ENCODE measurements around the gene SRP14. TPM values are rescaled to one million over a fixed set of nuclear protein-coding genes. Genes with fewer than 3 reads are reported as not detected.

SRP14 gene
- total RNA-seq, 1 donor from 2014 or later: 144 TPM

- no peak for TF ChIP-seq CTCF (IDR thresholded peaks at IDR 0.05)
- H3K27ac Mint-ChIP-seq (ENCODE audit: unreplicated experiment): no peak overlapping the region
- H3K36me3 Mint-ChIP-seq (ENCODE audit: low read depth): no peaks in the 10 kb centered on the region
- H3K4me1 Mint-ChIP-seq (ENCODE audit: low read depth): peaks cover 39% of the 10 kb centered on the region
- DNase-seq (ENCODE audit: low spot score): no peak
- H3K4me3 Mint-ChIP-seq (ENCODE audit: unreplicated experiment): peak overlapping the region; percentile 67
- no peaks in the 10 kb centered on the region for H3K27me3 Mint-ChIP-seq (ENCODE audit: low read depth)
- H3K9me3 Mint-ChIP-seq (ENCODE audit: low read depth): no peaks in the 10 kb centered on the region
Observed at GRCh38 chr15:40045572-40046217, 6.7 kb upstream of the SRP14 start.

GRCh38 chr15:40044717-40045571 lies 6.0 kb upstream of the SRP14 start:
- no peaks in the 10 kb centered on the region for H3K27me3 Mint-ChIP-seq (ENCODE audit: low read depth)
- peak overlapping the region; percentile 67 for H3K27ac Mint-ChIP-seq (ENCODE audit: unreplicated experiment)
- no peak for DNase-seq (ENCODE audit: low spot score)
- no peaks in the 10 kb centered on the region for H3K9me3 Mint-ChIP-seq (ENCODE audit: low read depth)
- H3K4me1 Mint-ChIP-seq (ENCODE audit: low read depth): peaks cover 45% of the 10 kb centered on the region
- H3K36me3 Mint-ChIP-seq (ENCODE audit: low read depth): no peaks in the 10 kb centered on the region
- TF ChIP-seq CTCF (IDR thresholded peaks at IDR 0.05): peak; percentile 99
- peak overlapping the region; percentile 67 for H3K4me3 Mint-ChIP-seq (ENCODE audit: unreplicated experiment)

- H3K4me3 Mint-ChIP-seq (ENCODE audit: unreplicated experiment): no peak overlapping the region
- H3K27ac Mint-ChIP-seq (ENCODE audit: unreplicated experiment): no peak overlapping the region
- H3K9me3 Mint-ChIP-seq (ENCODE audit: low read depth): no peaks in the 10 kb centered on the region
- H3K4me1 Mint-ChIP-seq (ENCODE audit: low read depth): peaks cover 51% of the 10 kb centered on the region
- no peak for TF ChIP-seq CTCF (IDR thresholded peaks at IDR 0.05)
- DNase-seq (ENCODE audit: low spot score): no peak
- no peaks in the 10 kb centered on the region for H3K27me3 Mint-ChIP-seq (ENCODE audit: low read depth)
- H3K36me3 Mint-ChIP-seq (ENCODE audit: low read depth): no peaks in the 10 kb centered on the region
Observed at GRCh38 chr15:40043927-40044716, 5.1 kb upstream of the SRP14 start.

- Mint-ChIP-seq H3K9me3 (ENCODE audit: low read depth) (no peaks in the 10 kb centered on the region), H3K27ac (ENCODE audit: unreplicated experiment) (no peak overlapping the region), H3K4me1 (ENCODE audit: low read depth) (peaks cover 50% of the 10 kb centered on the region), H3K36me3 (ENCODE audit: low read depth) (no peaks in the 10 kb centered on the region), H3K4me3 (ENCODE audit: unreplicated experiment) (no peak overlapping the region), H3K27me3 (ENCODE audit: low read depth) (no peaks in the 10 kb centered on the region)
- no peak for TF ChIP-seq CTCF (IDR thresholded peaks at IDR 0.05)
- no peak for DNase-seq (ENCODE audit: low spot score)
Observed at GRCh38 chr15:40042791-40043320, 3.9 kb upstream of the SRP14 start.

- no peak for TF ChIP-seq CTCF (IDR thresholded peaks at IDR 0.05)
- Mint-ChIP-seq H3K4me1 (ENCODE audit: low read depth) (peaks cover 48% of the 10 kb centered on the region), H3K27ac (ENCODE audit: unreplicated experiment) (no peak overlapping the region), H3K9me3 (ENCODE audit: low read depth) (no peaks in the 10 kb centered on the region), H3K36me3 (ENCODE audit: low read depth) (peaks cover 8% of the 10 kb centered on the region), H3K27me3 (ENCODE audit: low read depth) (no peaks in the 10 kb centered on the region), H3K4me3 (ENCODE audit: unreplicated experiment) (no peak overlapping the region)
- no peak for DNase-seq (ENCODE audit: low spot score)
Observed at GRCh38 chr15:40040770-40041169, 1.8 kb upstream of the SRP14 start.
